ENCODE measurements around the gene ARHGAP40. TPM values are rescaled to one million over a fixed set of nuclear protein-coding genes. Genes with fewer than 3 reads are reported as not detected.

Gene ARHGAP40
- total and polyA plus RNA-seq, 2 of the 13 experiments (the other 11 are each of a cell fraction or from before 2014, with no cell fraction given), result 0.75 to 2.1 TPM

DNA sequence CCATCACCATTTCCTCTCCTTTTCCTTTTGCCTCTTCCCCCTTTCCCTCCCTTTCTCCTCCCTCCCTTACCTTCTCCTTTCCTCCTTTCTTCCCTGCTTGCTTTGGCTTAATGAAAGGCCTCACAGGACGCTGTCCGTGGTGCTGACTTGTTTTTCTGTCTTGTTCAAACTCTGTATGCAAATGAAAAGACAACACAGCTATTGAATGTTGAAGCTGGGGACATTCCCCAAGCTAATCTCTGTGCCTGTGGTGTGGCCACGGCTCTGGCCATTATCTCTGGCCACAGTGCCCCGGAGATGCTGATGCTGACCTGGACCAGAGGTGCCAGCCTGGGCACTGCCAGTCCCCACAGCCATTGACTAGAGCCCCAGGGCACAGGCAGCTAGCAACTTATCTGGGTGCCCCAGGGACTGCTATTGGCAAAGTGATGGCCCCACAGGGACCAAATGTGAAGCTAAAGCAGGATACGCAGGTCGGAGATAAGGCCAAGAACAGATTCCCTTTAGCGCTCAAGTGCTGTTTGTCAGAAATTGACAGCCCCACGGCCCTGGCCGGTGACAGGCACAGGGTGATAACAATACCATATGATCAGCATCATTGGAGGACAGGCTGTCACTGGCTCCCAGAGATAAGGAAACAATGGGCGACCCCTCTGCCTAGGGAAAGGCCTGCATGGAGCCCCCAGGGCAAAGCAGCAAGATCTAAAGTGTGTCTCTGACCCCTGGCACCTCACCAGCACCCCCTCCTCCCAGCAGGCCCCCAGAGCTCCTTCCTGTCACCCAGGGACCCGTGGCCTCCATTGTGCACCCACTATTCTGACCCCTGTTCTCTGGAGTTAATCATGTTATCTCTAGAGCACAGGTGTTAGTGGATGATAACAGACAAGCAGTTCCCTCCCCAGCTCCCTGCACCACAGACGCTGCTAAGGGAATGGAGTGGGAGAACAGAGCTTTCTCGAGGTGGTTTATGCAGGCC is 91.1 kb downstream of the ARHGAP40 start (continued):
- no peak for TF ChIP-seq ZNF414 (CRISPR knock-in tag; IDR thresholded peaks at IDR 0.05)
- no peak for TF ChIP-seq MAF1 (CRISPR knock-in tag; IDR thresholded peaks at IDR 0.05; ENCODE audit: borderline replicate concordance)
- no peak for TF ChIP-seq ZNF512B (CRISPR knock-in tag; IDR thresholded peaks at IDR 0.05; ENCODE audit: borderline replicate concordance)
- TF ChIP-seq STAT5B (CRISPR knock-in tag; IDR thresholded peaks at IDR 0.05), result peak; percentile 94
- TF ChIP-seq, protein P1, sequence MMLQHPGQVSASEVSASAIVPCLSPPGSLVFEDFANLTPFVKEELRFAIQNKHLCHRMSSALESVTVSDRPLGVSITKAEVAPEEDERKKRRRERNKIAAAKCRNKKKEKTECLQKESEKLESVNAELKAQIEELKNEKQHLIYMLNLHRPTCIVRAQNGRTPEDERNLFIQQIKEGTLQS (CRISPR knock-in tag; IDR thresholded peaks at IDR 0.05), result peak; percentile 74; the same call in 1 of the 2 replicates
- TF ChIP-seq, protein P2, sequence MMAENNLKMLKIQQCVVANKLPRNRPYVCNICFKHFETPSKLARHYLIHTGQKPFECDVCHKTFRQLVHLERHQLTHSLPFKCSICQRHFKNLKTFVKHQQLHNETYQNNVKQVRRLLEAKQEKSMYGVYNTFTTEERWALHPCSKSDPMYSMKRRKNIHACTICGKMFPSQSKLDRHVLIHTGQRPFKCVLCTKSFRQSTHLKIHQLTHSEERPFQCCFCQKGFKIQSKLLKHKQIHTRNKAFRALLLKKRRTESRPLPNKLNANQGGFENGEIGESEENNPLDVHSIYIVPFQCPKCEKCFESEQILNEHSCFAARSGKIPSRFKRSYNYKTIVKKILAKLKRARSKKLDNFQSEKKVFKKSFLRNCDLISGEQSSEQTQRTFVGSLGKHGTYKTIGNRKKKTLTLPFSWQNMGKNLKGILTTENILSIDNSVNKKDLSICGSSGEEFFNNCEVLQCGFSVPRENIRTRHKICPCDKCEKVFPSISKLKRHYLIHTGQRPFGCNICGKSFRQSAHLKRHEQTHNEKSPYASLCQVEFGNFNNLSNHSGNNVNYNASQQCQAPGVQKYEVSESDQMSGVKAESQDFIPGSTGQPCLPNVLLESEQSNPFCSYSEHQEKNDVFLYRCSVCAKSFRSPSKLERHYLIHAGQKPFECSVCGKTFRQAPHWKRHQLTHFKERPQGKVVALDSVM (CRISPR knock-in tag; IDR thresholded peaks at IDR 0.05), result no peak
- TF ChIP-seq RFX3 (CRISPR knock-in tag; IDR thresholded peaks at IDR 0.05), result peak; percentile 53; the same call in 1 of the 2 replicates
- TF ChIP-seq DMAP1 (CRISPR knock-in tag; IDR thresholded peaks at IDR 0.05), result peak; percentile 19; the same call in 1 of the 2 replicates
- TF ChIP-seq ZNF33A (CRISPR knock-in tag; IDR thresholded peaks at IDR 0.05; ENCODE audit: borderline replicate concordance), result no peak
- peak; percentile 88; the same call in 1 of the 2 replicates for TF ChIP-seq RFXANK (CRISPR knock-in tag; IDR thresholded peaks at IDR 0.05)
- no peak for TF ChIP-seq FOXP4 (CRISPR knock-in tag; IDR thresholded peaks at IDR 0.05)
- TF ChIP-seq, protein P3, sequence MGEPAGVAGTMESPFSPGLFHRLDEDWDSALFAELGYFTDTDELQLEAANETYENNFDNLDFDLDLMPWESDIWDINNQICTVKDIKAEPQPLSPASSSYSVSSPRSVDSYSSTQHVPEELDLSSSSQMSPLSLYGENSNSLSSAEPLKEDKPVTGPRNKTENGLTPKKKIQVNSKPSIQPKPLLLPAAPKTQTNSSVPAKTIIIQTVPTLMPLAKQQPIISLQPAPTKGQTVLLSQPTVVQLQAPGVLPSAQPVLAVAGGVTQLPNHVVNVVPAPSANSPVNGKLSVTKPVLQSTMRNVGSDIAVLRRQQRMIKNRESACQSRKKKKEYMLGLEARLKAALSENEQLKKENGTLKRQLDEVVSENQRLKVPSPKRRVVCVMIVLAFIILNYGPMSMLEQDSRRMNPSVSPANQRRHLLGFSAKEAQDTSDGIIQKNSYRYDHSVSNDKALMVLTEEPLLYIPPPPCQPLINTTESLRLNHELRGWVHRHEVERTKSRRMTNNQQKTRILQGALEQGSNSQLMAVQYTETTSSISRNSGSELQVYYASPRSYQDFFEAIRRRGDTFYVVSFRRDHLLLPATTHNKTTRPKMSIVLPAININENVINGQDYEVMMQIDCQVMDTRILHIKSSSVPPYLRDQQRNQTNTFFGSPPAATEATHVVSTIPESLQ (CRISPR knock-in tag; conservative IDR thresholded peaks at IDR 0.05), result peak; percentile 96; the same call in 1 of the 2 replicates
- no peak; the same call in 1 of the 2 replicates for TF ChIP-seq HES4 (CRISPR knock-in tag; IDR thresholded peaks at IDR 0.05; ENCODE audit: borderline replicate concordance)
- peak; percentile 83 for TF ChIP-seq ZNF546 (CRISPR knock-in tag; conservative IDR thresholded peaks at IDR 0.05)
- TF ChIP-seq PPARG (CRISPR knock-in tag; conservative IDR thresholded peaks at IDR 0.05), result peak; percentile 78
- no peak for TF ChIP-seq IRF9 (CRISPR knock-in tag; IDR thresholded peaks at IDR 0.05; ENCODE audit: borderline replicate concordance)
